Liver (tissue), 9 donors: ENCODE data around the gene PRG2. TPM values are rescaled to one million over a fixed set of nuclear protein-coding genes. Genes with fewer than 3 reads are reported as not detected.

ENCODE experiments used
- DNase-seq: peaks from one replicate; pipeline ENCODE4 v3.0.0-alpha.2; 2017; ENCODE audit warnings: low spot score
- H3K27ac ChIP-seq, 2 donors: one replicate each; pipeline ENCODE4 v1.7.0; 2013; ENCODE audit warnings: inconsistent platforms in 2 of 2, low read length in 2 of 2, control low read depth in 1 of 2, low read depth in 1 of 2, mild to moderate bottlenecking in 1 of 2
- H3K27me3 ChIP-seq, 4 donors: one replicate each; pipeline versions ENCODE4 v1.6.1 to v1.7.0; 2013; ENCODE audit warnings: low read length in 3 of 4, inconsistent platforms in 1 of 4, mild to moderate bottlenecking in 1 of 4, moderate library complexity in 1 of 4; ENCODE audit not compliant: control insufficient read depth in 4 of 4, insufficient read depth in 4 of 4
- H3K36me3 ChIP-seq, 4 donors: one replicate each; pipeline versions ENCODE4 v1.6.1 to v1.7.0; 2013; ENCODE audit warnings: low read length in 3 of 4, mild to moderate bottlenecking in 3 of 4, low read depth in 1 of 4, moderate library complexity in 1 of 4; ENCODE audit not compliant: control insufficient read depth in 4 of 4, insufficient read depth in 3 of 4
- H3K4me1 ChIP-seq, 4 donors: one replicate each; pipeline versions ENCODE4 v1.6.1 to v1.7.0; 2013; ENCODE audit warnings: low read length in 3 of 4, mild to moderate bottlenecking in 3 of 4, moderate library complexity in 1 of 4; ENCODE audit not compliant: control insufficient read depth in 4 of 4, insufficient read depth in 4 of 4
- H3K4me3 ChIP-seq, 3 donors: one replicate each; pipeline versions ENCODE4 v1.6.1 to v1.7.0; 2013; ENCODE audit warnings: low read length in 3 of 3, control low read depth in 1 of 3, low read depth in 1 of 3, mild to moderate bottlenecking in 1 of 3
- H3K9ac ChIP-seq, 2 donors: one replicate each; pipeline ENCODE4 v1.7.0; 2013; ENCODE audit warnings: low read length in 2 of 2, mild to moderate bottlenecking in 2 of 2, moderate library complexity in 2 of 2, control low read depth in 1 of 2, low read depth in 1 of 2
- H3K9me3 ChIP-seq, 4 donors: one replicate each; pipeline versions ENCODE4 v1.6.1 to v1.7.0; 2013; ENCODE audit warnings: low read length in 3 of 4; ENCODE audit not compliant: control insufficient read depth in 4 of 4
- EGR1 ChIP-seq, 2 donors: IDR thresholded peaks; 2 replicates each; pipeline ENCODE4 v1.6.1; 2016 to 2018; ENCODE audit warnings: antibody characterized with exemption in 2 of 2, low read depth in 2 of 2
- FOXA1 ChIP-seq: IDR thresholded peaks from 2 replicates; pipeline ENCODE4 v1.6.1; 2016; ENCODE audit warnings: antibody characterized with exemption
- FOXA2 ChIP-seq: IDR thresholded peaks from 2 replicates; pipeline ENCODE4 v1.6.1; 2016; ENCODE audit warnings: antibody characterized with exemption
- GABPA ChIP-seq, 2 donors: IDR thresholded peaks in 1 of 2; conservative IDR thresholded peaks in 1 of 2; 2 replicates each; pipeline ENCODE4 v1.6.1; 2016; ENCODE audit warnings: antibody characterized with exemption in 2 of 2, mild to moderate bottlenecking in 1 of 2, moderate library complexity in 1 of 2
- HNF4G ChIP-seq: IDR thresholded peaks from 2 replicates; pipeline ENCODE4 v1.6.1; 2016; ENCODE audit warnings: antibody characterized with exemption
- JUND ChIP-seq, 2 donors: IDR thresholded peaks; 2 replicates each; pipeline ENCODE4 v1.6.1; 2016; ENCODE audit warnings: antibody characterized with exemption in 2 of 2
- NR2F2 ChIP-seq: IDR thresholded peaks from 2 replicates; pipeline ENCODE4 v1.6.1; 2016; ENCODE audit warnings: antibody characterized with exemption
- RAD21 ChIP-seq, 2 donors: IDR thresholded peaks; 2 replicates each; pipeline ENCODE4 v1.6.1; 2016; ENCODE audit warnings: antibody characterized with exemption in 2 of 2, mild to moderate bottlenecking in 2 of 2
- RXRA ChIP-seq, 2 donors: IDR thresholded peaks; 2 replicates each; pipeline ENCODE4 v1.6.1; 2017 to 2018; ENCODE audit warnings: antibody characterized with exemption in 2 of 2, mild to moderate bottlenecking in 1 of 2
- SP1 ChIP-seq: IDR thresholded peaks from 2 replicates; pipeline ENCODE4 v1.6.1; 2018; ENCODE audit warnings: antibody characterized with exemption, mild to moderate bottlenecking
- TAF1 ChIP-seq: conservative IDR thresholded peaks from 2 replicates; pipeline ENCODE4 v1.6.1; 2016; ENCODE audit warnings: antibody characterized with exemption, mild to moderate bottlenecking
- YY1 ChIP-seq: IDR thresholded peaks from 2 replicates; pipeline ENCODE4 v1.6.1; 2016; ENCODE audit warnings: antibody characterized with exemption, mild to moderate bottlenecking
- WGBS: extraction: QIAGEN DNeasy Blood & Tissue Kit; methylation state at CpG from one replicate; pipeline ENCODE4 v1.1.7; 2013; 5-methylcytosine and 5-hydroxymethylcytosine counted together
- polyA plus RNA-seq, 2 donors: library from polyadenylated mRNA; stranded (reverse) in 1 of 2; unstranded in 1 of 2; fragments of 200-250 nt in 1 of 2; fragments of >200 nt in 1 of 2; fragmentation: Nextera tagmentation in 1 of 2; extraction: Ambion mirVana in 1 of 2; gene quantifications; one replicate each; pipeline versions ENCODE4 v1.2.1 to v1.2.3, GENCODE V29; 2013 to 2015
- total RNA-seq, 2 donors: library from RNA; depleted of rRNA; stranded (reverse); fragments of >200 nt; gene quantifications; one replicate each; pipeline ENCODE4 v1.2.3, GENCODE V29; 2014
- TF ChIP-seq, protein P1 (sequence below): IDR thresholded peaks from 2 replicates; pipeline ENCODE4 v1.6.1; 2016; ENCODE audit warnings: antibody characterized with exemption
- TF ChIP-seq, protein P2 (sequence below): fragments of 150-350 bp; IDR thresholded peaks from 2 replicates; pipeline ENCODE4 v1.5.1; 2017; ENCODE audit warnings: improper control_type of control experiment, low read depth, low read length; ENCODE audit not compliant: missing input control
- TF ChIP-seq, protein P3 (sequence below): IDR thresholded peaks from 2 replicates; pipeline ENCODE4 v1.6.1; 2016; ENCODE audit warnings: antibody characterized with exemption, mild to moderate bottlenecking
- TF ChIP-seq, protein P4 (sequence below): IDR thresholded peaks from 2 replicates; pipeline ENCODE4 v1.6.1; 2016; ENCODE audit warnings: antibody characterized with exemption
- TF ChIP-seq, protein P5 (sequence below): IDR thresholded peaks from 2 replicates; pipeline ENCODE4 v1.6.1; 2016; ENCODE audit warnings: antibody characterized with exemption
- donor health status: healthy.
- donor health status: healthy.
- donor health status: healthy.
- donor health status: healthy.
- donor health status: healthy.

The PRG2 gene
- total and polyA plus RNA-seq, 4 donors: 0.74 to 24.2 (median 1.2) TPM; not detected in 1

DNA sequence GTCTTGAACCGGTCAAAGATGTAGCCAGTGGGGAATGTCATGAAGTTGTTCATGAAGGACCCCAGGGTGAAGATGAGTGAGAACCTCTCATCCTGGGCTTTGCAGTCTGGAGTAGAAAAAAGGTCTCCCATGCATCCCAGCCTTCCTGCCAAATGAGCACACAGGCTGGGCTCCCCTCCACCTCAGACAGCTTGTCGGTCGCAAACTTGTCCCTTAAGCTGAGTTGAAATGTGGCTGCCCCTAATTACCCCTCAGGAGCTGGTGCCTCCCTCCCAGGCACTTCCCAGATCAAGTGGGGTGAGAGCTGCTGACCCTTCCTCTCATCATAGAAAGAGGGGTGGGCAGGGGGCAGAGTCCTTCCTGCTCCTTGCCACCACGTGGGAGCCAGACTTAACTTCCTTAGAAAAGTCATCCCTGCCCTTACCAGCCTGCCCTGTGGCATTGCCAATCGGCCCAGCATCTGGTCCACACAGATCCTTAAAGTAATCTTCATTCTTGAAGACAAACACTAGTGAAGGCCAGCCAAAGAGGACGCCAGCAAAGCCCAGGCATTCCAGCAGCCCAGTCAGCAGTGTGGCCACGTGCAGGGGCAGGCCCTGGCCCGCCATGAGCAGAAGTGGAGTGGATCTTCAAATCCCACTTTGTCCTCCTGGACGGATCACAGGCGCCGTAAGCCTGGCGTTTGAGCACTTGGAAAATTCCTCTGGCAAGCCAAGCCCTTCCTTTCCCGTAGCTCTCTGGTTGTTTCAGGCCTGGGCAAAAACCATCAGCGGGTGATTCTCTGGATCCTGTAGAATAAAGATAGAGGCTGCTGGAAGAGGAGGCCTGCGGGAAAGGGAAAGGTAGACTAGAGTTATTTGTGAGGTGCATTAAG is 35.4 kb upstream of the PRG2 start:
- no peaks in the 10 kb centered on the region for H3K27me3 ChIP-seq
- DNase-seq: peak; percentile 52
- peaks cover 12 to 73% (median 32%) of the 10 kb centered on the region in 4 donors for H3K4me1 ChIP-seq
- peaks cover 9 to 20% (median 14%) of the 10 kb centered on the region in 4 donors for H3K36me3 ChIP-seq
- no peaks in the 10 kb centered on the region for H3K9me3 ChIP-seq
- peak overlapping the region; percentile 35 to 68 (median 65) for H3K4me3 ChIP-seq
- peak overlapping the region; percentile 92 to 99 for H3K27ac ChIP-seq
- 27% methylated on average over 15 of the region's 15 CpGs for WGBS
- TF ChIP-seq SP1 (peak; percentile 7), HNF4G (no peak), RXRA (IDR thresholded peaks at IDR 0.05) (no peak), NR2F2 (no peak), FOXA2 (no peak), RAD21 (IDR thresholded peaks at IDR 0.05) (no peak), FOXA1 (no peak), EGR1 (IDR thresholded peaks at IDR 0.05; ENCODE audit: low read depth in 2 of 2) (no peak), TAF1 (no peak), YY1 (no peak), JUND (IDR thresholded peaks at IDR 0.05) (no peak), GABPA (IDR thresholded peaks at IDR 0.05 in 1 of 2, conservative IDR thresholded peaks at IDR 0.05 in 1 of 2) (no peak)
- TF ChIP-seq, protein P1, sequence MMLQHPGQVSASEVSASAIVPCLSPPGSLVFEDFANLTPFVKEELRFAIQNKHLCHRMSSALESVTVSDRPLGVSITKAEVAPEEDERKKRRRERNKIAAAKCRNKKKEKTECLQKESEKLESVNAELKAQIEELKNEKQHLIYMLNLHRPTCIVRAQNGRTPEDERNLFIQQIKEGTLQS: no peak
- TF ChIP-seq, protein P2, sequence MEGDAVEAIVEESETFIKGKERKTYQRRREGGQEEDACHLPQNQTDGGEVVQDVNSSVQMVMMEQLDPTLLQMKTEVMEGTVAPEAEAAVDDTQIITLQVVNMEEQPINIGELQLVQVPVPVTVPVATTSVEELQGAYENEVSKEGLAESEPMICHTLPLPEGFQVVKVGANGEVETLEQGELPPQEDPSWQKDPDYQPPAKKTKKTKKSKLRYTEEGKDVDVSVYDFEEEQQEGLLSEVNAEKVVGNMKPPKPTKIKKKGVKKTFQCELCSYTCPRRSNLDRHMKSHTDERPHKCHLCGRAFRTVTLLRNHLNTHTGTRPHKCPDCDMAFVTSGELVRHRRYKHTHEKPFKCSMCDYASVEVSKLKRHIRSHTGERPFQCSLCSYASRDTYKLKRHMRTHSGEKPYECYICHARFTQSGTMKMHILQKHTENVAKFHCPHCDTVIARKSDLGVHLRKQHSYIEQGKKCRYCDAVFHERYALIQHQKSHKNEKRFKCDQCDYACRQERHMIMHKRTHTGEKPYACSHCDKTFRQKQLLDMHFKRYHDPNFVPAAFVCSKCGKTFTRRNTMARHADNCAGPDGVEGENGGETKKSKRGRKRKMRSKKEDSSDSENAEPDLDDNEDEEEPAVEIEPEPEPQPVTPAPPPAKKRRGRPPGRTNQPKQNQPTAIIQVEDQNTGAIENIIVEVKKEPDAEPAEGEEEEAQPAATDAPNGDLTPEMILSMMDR: no peak
- TF ChIP-seq, protein P3, sequence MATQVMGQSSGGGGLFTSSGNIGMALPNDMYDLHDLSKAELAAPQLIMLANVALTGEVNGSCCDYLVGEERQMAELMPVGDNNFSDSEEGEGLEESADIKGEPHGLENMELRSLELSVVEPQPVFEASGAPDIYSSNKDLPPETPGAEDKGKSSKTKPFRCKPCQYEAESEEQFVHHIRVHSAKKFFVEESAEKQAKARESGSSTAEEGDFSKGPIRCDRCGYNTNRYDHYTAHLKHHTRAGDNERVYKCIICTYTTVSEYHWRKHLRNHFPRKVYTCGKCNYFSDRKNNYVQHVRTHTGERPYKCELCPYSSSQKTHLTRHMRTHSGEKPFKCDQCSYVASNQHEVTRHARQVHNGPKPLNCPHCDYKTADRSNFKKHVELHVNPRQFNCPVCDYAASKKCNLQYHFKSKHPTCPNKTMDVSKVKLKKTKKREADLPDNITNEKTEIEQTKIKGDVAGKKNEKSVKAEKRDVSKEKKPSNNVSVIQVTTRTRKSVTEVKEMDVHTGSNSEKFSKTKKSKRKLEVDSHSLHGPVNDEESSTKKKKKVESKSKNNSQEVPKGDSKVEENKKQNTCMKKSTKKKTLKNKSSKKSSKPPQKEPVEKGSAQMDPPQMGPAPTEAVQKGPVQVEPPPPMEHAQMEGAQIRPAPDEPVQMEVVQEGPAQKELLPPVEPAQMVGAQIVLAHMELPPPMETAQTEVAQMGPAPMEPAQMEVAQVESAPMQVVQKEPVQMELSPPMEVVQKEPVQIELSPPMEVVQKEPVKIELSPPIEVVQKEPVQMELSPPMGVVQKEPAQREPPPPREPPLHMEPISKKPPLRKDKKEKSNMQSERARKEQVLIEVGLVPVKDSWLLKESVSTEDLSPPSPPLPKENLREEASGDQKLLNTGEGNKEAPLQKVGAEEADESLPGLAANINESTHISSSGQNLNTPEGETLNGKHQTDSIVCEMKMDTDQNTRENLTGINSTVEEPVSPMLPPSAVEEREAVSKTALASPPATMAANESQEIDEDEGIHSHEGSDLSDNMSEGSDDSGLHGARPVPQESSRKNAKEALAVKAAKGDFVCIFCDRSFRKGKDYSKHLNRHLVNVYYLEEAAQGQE: no peak
- TF ChIP-seq, protein P4, sequence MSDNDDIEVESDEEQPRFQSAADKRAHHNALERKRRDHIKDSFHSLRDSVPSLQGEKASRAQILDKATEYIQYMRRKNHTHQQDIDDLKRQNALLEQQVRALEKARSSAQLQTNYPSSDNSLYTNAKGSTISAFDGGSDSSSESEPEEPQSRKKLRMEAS: peak; percentile 56
- TF ChIP-seq, protein P5, sequence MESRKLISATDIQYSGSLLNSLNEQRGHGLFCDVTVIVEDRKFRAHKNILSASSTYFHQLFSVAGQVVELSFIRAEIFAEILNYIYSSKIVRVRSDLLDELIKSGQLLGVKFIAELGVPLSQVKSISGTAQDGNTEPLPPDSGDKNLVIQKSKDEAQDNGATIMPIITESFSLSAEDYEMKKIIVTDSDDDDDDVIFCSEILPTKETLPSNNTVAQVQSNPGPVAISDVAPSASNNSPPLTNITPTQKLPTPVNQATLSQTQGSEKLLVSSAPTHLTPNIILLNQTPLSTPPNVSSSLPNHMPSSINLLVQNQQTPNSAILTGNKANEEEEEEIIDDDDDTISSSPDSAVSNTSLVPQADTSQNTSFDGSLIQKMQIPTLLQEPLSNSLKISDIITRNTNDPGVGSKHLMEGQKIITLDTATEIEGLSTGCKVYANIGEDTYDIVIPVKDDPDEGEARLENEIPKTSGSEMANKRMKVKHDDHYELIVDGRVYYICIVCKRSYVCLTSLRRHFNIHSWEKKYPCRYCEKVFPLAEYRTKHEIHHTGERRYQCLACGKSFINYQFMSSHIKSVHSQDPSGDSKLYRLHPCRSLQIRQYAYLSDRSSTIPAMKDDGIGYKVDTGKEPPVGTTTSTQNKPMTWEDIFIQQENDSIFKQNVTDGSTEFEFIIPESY: no peak
- peak overlapping the region; percentile 72 to 76 for H3K9ac ChIP-seq
